Activated CD4-positive, alpha-beta T cell treated with anti-CD3 and anti-CD28 coated beads for 24 hours (primary cell): ENCODE measurements around the gene TFPI2.

Experiments used
- DNase-seq, 2 donors: peaks; one replicate each; pipeline ENCODE4 v3.0.0-alpha.2; 2020; ENCODE audit warnings: low read depth in 2 of 2

TFPI2 gene

DNA sequence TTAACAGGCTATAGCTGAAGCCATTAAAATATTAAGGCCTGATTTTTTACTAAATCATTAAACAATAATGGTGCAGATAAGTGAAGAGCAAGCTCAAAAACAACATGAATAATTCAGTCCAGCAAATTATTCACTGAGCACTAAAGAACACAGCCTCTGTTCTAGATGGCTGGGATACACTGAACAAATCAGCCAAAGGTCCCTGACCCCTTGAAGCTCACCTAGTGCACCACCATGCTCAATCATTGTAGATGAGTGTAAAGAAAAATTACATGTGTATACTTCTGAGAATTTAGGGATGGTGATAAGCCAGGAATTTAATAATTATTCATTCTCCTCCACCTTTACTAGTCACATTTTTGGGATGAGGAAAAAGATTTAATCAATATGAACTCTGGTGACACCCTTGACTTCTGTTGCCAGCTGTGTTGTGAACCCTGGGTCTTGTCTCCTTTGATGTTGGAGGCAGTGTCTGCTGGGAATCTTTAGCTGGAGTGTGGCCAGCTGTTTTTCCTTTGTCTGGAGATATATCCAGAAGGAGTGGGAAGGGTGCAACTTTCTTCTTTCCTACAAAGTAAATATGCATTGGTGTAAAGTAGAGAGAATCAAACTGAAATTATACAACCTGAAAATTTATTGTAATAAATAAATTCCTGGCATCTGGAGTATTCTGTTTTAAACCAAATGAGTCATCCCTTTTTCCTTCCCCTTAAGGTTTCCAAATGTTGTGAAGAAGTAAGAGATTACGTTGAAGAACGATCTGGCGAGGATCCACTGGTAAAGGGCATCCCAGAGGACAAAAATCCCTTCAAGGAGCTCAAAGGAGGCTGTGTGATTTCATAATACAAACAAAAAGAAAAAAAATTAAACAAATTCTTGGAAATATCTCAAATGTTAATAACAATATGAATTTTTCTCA lies 19.8 kb upstream of the TFPI2 start:
- no peak for DNase-seq

- DNase-seq = no peak
Observed at GRCh38 chr7:93906267-93906666, 15.7 kb upstream of the TFPI2 start, which contains the start of gene GNGT1. Gene GNGT1, plus strand, starts transcription at chr7:93906567. Its CDS starts 180 bp downstream, at chr7:93906747.

GRCh38 chr7:93902777-93903423 lies 12.3 kb upstream of the TFPI2 start:
- no peak for DNase-seq

DNA sequence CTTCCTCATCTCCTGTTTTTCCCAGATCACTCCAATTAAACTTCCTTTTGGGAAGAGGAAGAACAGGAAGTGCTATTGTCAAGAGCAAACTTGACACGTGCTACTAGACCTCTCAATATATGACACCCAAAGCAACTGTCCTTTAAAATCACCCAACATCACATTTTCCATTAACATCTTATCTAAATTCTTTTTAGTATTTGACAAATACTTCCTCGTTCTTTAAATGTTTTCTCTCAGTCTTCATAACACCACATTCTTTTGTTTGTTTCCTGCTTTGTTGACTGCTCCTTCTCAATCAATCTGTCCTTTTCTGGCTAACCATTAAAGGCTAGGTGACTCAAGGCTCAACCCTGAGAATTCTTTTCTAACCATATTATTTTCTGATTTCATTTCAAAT lies 7.1 kb upstream of the TFPI2 start:
- no peak for DNase-seq

- no peak for DNase-seq
Observed at GRCh38 chr7:93895859-93896600, 5.5 kb upstream of the TFPI2 start.

GRCh38 chr7:93894966-93895640 lies 4.5 kb upstream of the TFPI2 start:
- DNase-seq = no peak

DNA sequence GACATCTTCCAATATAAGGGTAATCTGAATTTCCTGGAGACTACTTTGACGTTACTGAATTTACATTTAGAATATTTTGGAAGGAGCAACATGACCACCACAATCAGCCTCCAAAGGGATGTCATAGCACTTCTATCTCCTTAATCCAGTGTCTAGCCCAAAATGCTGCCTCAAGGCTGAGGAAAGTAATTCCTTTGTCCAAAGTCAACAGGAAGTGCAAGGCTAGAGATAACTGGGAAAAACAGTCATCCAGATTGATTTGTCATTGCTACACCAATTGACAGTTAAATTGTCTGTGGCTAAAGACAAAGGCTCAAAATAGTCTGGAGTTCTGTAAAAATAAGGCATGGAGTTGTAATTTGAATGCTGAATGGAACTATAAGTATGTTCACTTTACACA lies 3.9 kb upstream of the TFPI2 start:
- no peak for DNase-seq

GRCh38 chr7:93890041-93890463 lies 501 bp downstream of the TFPI2 start:
- DNase-seq = peak in 1 of 2 donors; percentile 1

GRCh38 chr7:93889261-93889660 lies 1.3 kb downstream of the TFPI2 start:
- DNase-seq = no peak

- DNase-seq = no peak
Observed at GRCh38 chr7:93884541-93884940, 6.0 kb downstream of the TFPI2 start.

DNA sequence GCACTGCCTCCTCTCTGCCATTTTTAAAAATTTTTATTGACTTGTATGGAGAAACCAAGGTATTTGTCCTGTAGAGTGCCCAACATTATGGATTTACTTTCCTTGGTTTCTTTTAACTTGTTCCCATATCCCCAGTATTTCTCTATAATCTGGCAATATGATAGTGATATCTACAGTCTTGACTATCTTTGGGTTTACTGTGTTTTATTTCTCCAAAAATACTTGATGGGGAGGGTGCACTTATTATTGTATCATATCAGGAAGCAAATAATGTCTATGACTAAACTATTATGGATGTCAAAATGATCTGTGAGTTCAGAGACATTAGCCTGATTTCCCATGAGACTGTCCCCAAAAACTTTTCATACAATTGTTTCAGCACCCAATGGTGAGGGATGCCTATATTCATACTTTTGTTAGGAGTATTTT lies 6.6 kb downstream of the TFPI2 start:
- no peak for DNase-seq

GRCh38 chr7:93883078-93883916 lies 7.3 kb downstream of the TFPI2 start:
- no peak for DNase-seq

DNA sequence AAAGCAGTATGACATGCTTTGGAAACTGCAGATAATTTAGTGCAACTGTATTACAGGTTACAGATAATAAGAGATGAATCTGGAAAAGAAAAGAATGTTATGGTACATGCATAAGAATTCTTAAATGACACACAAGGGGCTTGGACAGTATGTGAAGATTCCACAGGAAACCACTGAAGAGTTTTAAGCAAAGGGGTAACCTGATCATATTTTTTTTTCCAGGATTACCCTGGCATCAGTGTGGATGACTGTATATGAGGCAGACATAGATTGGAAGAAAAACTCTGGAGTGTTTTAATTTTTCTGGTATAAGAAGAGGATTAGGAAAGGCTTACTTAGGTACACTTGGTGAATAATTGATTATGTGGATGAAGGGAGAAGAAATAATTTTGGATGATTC lies 8.1 kb downstream of the TFPI2 start:
- DNase-seq = no peak

GRCh38 chr7:93879356-93879755 lies 11.2 kb downstream of the TFPI2 start:
- DNase-seq = no peak

GRCh38 chr7:93877742-93878141 lies 12.8 kb downstream of the TFPI2 start:
- no peak for DNase-seq

GRCh38 chr7:93873998-93874574 lies 16.5 kb downstream of the TFPI2 start:
- no peak for DNase-seq

- DNase-seq = no peak
Observed at GRCh38 chr7:93866886-93867285, 23.7 kb downstream of the TFPI2 start.

GRCh38 chr7:93862651-93863050 lies 27.9 kb downstream of the TFPI2 start:
- DNase-seq = no peak

- no peak for DNase-seq
Observed at GRCh38 chr7:93861325-93861949, 29.1 kb downstream of the TFPI2 start.

GRCh38 chr7:93860261-93860660 lies 30.3 kb downstream of the TFPI2 start:
- no peak for DNase-seq
